ENCODE results near the gene RDH14.

The RDH14 gene, protein sequence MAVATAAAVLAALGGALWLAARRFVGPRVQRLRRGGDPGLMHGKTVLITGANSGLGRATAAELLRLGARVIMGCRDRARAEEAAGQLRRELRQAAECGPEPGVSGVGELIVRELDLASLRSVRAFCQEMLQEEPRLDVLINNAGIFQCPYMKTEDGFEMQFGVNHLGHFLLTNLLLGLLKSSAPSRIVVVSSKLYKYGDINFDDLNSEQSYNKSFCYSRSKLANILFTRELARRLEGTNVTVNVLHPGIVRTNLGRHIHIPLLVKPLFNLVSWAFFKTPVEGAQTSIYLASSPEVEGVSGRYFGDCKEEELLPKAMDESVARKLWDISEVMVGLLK

GRCh38 chr2:18560031-18560796 lies at the start of gene RDH14:
Gene RDH14, minus strand, starts transcription at chr2:18560653. Its CDS starts 81 bp downstream, at chr2:18560572.
- DNase-seq: peak; percentile 92 to 95

GRCh38 chr2:18610090-18610489 lies 49.6 kb upstream of the RDH14 start:
- no peak for DNase-seq

DNA sequence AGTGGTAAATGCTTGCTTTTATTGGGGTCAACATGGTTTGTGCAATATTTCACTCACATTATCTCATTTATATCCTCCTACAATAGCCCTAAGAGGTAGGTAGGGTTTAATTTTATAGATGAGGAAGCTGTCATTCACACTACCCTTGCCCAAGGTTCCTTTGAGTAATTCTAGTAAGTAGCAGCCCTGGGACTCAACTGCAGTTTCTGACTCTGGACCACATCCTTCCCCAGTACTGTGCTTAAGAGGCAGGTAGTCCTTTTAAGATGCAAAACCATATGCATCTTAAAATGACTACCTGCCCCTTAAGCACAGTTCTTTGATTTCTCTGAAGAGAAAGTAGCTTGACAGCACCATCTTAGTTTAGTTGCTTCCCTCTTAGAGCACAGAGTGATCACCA lies 44.7 kb upstream of the RDH14 start:
- no peak for DNase-seq

DNA sequence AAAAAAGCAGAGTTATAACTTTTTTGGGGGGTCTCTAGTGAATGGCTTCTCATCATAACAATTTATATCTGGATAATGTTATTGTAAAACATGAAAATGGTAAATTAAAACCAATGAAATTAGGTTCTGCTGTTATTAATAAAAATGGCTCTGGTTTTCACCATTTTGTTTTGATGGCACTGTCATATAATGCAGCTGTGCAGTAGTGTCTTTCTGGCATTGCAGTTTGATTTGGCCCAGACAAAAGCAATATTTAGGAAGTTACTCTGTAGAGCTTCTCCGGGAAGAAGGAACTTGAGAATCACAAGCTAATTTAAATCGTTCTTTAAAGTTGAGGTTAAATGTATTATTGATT lies 44.1 kb upstream of the RDH14 start:
- DNase-seq: no peak

- DNase-seq: no peak
Measured at GRCh38 chr2:18603854-18604530, 43.5 kb upstream of the RDH14 start.

GRCh38 chr2:18602298-18602697 lies 41.8 kb upstream of the RDH14 start:
- DNase-seq: no peak

DNA sequence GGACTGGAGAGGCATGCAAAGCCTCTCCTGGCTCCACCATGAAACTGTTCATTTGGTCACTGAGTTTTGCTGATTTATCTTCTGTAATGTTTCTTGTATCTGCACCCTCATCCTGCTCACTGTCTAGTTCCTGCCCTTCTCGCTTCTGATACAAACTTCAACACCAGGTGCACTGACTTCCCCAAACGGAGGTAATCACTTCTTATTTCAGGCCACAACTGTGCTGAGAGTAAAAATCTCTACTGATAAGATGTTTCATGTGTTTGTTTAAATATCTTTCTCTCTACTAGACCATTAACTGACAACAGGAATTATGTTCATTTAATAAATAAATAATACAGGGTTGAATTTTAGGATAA lies 39.8 kb upstream of the RDH14 start:
- no peak for DNase-seq

DNA sequence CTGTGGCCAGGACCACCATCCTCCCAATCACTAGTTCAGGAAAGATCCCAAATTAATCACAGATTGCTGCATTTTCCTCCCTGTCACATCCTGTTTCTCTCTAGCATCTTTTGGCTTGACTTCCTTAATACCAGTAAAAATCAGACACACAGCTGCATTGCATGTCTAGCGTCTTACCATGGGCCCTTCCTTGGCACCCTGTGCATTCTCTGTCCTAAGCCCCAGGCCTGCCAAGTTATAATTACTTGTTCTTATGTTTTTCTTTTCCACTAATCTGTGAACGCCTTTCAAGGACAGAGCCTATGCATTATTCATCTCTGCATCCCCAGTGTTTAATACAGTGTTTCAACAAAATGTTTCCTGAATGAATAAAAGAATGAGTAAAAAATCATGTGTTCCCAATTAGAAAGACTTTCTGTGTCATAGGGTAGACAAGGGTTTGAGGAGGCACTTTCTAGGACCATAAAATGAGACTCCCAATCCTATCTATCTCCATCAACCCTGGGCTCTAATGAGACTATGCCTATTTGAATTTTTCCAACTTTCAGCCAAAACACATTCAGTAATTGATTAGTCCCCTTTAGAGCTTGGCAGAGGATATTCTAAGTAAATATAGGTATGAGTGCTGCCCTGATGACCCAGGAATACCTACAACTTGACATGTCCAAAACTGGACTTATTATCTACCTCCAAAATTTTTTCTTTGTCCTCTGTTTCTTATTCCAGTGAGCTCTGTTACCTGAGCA lies 39.2 kb upstream of the RDH14 start:
- DNase-seq: no peak

GRCh38 chr2:18598848-18599484 lies 38.5 kb upstream of the RDH14 start:
- no peak for DNase-seq

GRCh38 chr2:18597618-18598017 lies 37.2 kb upstream of the RDH14 start:
- no peak for DNase-seq

DNA sequence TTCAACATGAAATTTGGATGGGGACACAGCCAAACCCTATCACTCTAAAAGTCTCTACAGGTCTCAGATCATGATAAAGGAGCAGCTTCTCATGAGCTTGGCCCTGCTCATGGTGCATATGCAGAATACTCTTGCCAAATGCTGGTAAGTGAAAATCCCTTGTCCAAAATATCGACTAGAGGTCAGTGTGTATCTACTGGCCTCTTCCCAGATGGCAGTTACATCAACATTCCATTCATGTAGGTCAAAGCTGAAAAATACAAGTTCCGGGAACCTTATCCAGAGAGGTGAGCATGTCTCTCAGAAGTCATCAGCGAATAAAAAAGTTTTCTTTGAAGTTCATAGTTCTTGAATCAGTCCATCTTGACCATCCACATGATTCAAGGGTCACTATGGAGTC lies 36.5 kb upstream of the RDH14 start:
- DNase-seq: no peak

GRCh38 chr2:18593496-18593895 lies 33.0 kb upstream of the RDH14 start:
- no peak for DNase-seq

DNA sequence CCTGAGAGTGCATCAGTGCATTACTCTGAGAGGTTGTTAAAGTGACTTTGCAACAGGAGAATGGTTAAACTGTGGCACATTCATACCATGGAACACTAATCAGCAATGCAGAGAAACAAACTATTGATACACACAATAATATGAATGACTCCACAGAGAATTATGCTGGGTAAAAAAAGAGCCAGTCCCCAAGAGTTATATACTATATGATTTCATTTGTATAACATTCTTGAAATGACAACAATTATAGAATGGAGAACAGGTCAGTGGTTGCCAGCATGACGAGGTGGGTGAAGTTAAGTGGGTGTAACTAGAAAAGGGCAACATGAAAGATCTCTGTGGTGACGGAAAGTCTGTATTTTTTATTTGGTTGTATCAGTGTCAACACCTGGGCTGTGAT lies 31.9 kb upstream of the RDH14 start:
- DNase-seq: no peak

- DNase-seq: no peak
Measured at GRCh38 chr2:18589354-18589753, 28.9 kb upstream of the RDH14 start, which contains the start of gene NT5C1B. Gene NT5C1B, minus strand, starts transcription at chr2:18589569. Its CDS starts 101 bp downstream, at chr2:18589468.

DNA sequence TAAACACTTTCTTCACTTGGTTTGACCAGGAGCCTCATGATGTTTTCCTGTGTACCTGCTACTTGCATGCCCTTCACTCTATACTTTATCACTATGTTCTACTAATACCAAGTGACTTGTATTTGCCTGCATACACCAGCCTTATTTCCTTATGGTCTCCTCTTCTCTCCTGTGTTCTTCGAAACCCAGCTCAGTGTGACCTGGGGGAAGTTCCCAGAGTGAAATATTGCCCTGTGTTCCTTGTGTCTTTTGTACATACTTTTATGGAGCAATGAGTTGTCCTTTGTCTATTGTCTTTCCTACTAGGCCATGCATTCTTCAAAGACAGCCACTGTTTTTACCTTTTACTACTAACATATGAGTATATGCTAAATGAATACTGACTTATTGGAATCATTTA lies 28.3 kb upstream of the RDH14 start:
- no peak for DNase-seq

DNA sequence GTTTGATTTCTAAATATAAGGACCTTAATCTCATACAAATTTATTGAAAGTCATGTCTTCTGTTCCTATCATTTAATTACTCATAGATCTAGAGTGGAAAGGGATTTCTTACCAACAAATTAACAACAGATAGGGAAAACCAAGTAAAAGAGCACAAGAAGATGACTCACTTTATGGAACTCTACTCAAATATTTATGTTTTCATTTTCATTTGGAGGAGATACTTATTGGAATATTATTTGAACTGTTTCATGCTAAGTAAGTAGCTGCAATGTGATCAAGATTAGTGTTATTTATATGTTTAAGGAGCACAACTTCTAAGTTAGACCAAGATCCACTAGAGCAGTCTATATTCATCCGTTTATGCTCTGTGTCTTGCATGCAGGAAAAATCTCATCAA lies 27.6 kb upstream of the RDH14 start:
- DNase-seq: no peak

DNA sequence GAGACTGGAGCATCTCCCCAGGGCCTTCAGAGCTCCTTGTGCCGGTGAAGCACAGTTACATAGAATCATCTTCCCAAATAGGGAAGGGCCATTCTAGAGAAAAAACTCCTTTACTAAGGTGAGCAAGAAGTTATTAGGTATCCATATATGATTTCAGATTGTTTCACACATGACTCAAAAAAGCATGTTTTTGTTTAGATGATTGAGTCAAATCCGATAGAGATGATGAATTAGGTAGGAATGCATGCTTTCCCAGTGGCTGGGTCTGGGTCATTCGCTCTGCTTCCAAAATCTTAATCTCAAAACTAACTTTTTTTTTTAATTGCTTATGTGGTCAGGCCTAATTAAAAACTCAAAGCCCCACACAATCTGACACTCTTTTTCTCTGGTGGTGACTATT lies 25.1 kb upstream of the RDH14 start:
- DNase-seq: no peak

- DNase-seq: no peak
Measured at GRCh38 chr2:18584608-18584954, 24.1 kb upstream of the RDH14 start.

DNA sequence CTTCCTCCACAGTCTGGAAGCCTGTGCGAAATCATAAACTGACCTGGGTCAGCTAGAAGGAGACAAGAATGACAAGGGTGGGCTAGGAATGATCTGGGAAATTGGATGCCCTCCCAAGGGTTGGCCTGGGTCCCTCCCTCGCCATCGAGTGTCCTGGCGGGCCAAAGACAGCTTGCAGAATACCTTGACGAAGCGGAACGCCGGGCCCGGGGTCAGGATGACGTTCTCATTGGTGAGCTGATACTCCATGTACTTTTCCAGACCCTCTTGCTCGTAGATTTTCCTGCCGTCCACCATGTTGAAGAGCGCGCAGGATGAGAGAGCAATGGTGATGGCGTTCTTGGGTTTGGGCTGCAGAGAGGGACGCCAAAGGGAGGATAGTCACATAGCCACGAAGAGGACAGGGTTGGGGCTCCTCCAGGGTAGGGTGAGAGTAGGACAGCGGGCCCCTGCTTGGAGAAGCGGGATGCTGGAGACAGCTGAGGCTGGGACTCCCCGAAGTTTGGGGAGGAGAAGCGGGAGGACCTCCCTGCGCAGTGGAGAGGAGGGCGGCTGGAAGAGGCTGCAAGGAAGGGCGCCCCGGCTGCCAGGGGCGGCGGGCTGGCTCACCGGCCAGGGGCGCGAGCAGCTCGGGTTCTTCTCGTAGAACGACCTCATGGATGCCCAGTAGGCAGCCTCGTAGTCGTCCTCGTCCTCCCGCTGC lies 23.6 kb upstream of the RDH14 start:
- DNase-seq: no peak

- no peak for DNase-seq
Measured at GRCh38 chr2:18580606-18581005, 20.2 kb upstream of the RDH14 start.

- DNase-seq: no peak
Measured at GRCh38 chr2:18578033-18578432, 17.6 kb upstream of the RDH14 start.

DNA sequence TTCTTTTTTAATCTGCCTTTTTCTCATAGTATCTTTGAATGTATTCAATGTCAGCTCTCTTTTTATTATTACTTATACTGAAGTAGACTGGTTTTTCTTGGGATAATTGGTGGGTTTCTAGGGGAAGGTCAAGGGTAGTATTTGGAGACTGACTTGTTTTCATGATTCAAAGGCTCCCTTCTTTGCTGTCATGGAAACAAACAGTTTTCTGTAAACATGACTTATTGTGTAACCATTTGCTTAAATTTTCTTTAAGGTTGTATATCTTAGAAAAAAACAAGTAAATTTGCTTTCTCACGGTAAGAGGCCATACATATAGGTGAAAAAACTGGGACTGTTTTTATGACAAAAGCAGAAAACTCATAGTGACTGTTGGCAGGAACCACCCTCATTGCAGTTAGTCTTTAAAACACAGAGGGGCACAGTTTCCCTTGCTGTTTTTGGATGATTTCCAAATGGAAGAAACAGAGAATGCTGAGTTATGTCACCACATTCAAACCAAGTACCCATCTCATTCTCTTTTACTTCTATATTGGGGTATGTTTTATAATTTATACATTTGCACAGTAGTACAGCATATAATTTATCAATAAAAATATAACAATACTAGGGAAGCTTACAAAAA lies 5.8 kb upstream of the RDH14 start:
- DNase-seq: no peak

Data from CD4-positive, alpha-beta T cell treated with Interferon alpha-2 for 1 hour (primary cell).